ENCODE results near the gene UAP1L1.

The UAP1L1 gene

GRCh38 chr9:137088121-137088520 lies 10.8 kb downstream of the UAP1L1 start:
- Histone ChIP-seq H2AFZ (ENCODE audit: low read length) (no peak overlapping the region), H3K27ac (ENCODE audit: low read depth, low read length, poor library complexity, severe bottlenecking) (no peak overlapping the region), H3K9me2 (ENCODE audit: low read depth, low read length) (no peaks in the 10 kb centered on the region), H3K4me1 (ENCODE audit: insufficient read depth, low read length, severe bottlenecking) (peaks cover 34% of the 10 kb centered on the region), H4K20me1 (ENCODE audit: insufficient read depth, low read length) (no peaks in the 10 kb centered on the region), H3K27me3 (ENCODE audit: insufficient read depth, low read length) (no peaks in the 10 kb centered on the region), H3K9ac (ENCODE audit: low read length) (peak overlapping the region; percentile 85; the same call in 1 of the 2 replicates), H3K9me3 (ENCODE audit: low read length) (no peaks in the 10 kb centered on the region), H3K79me2 (ENCODE audit: insufficient read depth, low read length) (no peaks in the 10 kb centered on the region), H3K36me3 (ENCODE audit: insufficient read depth, low read length) (peaks cover 20% of the 10 kb centered on the region), H3K4me3 (ENCODE audit: low read depth, low read length, poor library complexity, severe bottlenecking) (peak overlapping the region; percentile 79), H3F3A (ENCODE audit: insufficient read depth, low read length) (no peaks in the 10 kb centered on the region), H3K4me2 (ENCODE audit: low read length) (peak overlapping the region; percentile 86)
- TF ChIP-seq CTCF (IDR thresholded peaks at IDR 0.05; ENCODE audit: low read length) (no peak), EZH2 (IDR thresholded peaks at IDR 0.05; ENCODE audit: borderline replicate concordance, low read length) (no peak)

GRCh38 chr9:137089232-137089947 lies 12.1 kb downstream of the UAP1L1 start:
- H4K20me1 ChIP-seq (ENCODE audit: insufficient read depth, low read length) = no peaks in the 10 kb centered on the region
- no peak overlapping the region for H3K4me3 ChIP-seq (ENCODE audit: low read depth, low read length, poor library complexity, severe bottlenecking)
- H2AFZ ChIP-seq (ENCODE audit: low read length) = no peak overlapping the region
- H3K4me1 ChIP-seq (ENCODE audit: insufficient read depth, low read length, severe bottlenecking) = peaks cover 34% of the 10 kb centered on the region
- H3K36me3 ChIP-seq (ENCODE audit: insufficient read depth, low read length) = peaks cover 17% of the 10 kb centered on the region; the same call in 1 of the 2 replicates
- no peak overlapping the region for H3K4me2 ChIP-seq (ENCODE audit: low read length)
- H3K9me3 ChIP-seq (ENCODE audit: low read length) = no peaks in the 10 kb centered on the region
- TF ChIP-seq CTCF (IDR thresholded peaks at IDR 0.05; ENCODE audit: low read length) (no peak), EZH2 (IDR thresholded peaks at IDR 0.05; ENCODE audit: borderline replicate concordance, low read length) (no peak)
- H3K9me2 ChIP-seq (ENCODE audit: low read depth, low read length) = no peaks in the 10 kb centered on the region
- no peaks in the 10 kb centered on the region for H3K79me2 ChIP-seq (ENCODE audit: insufficient read depth, low read length)
- no peaks in the 10 kb centered on the region for H3K27me3 ChIP-seq (ENCODE audit: insufficient read depth, low read length)
- no peak overlapping the region for H3K27ac ChIP-seq (ENCODE audit: low read depth, low read length, poor library complexity, severe bottlenecking)
- no peaks in the 10 kb centered on the region for H3F3A ChIP-seq (ENCODE audit: insufficient read depth, low read length)
- H3K9ac ChIP-seq (ENCODE audit: low read length) = no peak overlapping the region; the same call in 1 of the 2 replicates

- H3K9me3 ChIP-seq (ENCODE audit: low read length) = no peaks in the 10 kb centered on the region
- H3K9me2 ChIP-seq (ENCODE audit: low read depth, low read length) = no peaks in the 10 kb centered on the region
- peak overlapping the region; percentile 26 for H3K4me3 ChIP-seq (ENCODE audit: low read depth, low read length, poor library complexity, severe bottlenecking)
- peak overlapping the region; percentile 59; the same call in 1 of the 2 replicates for H3K4me2 ChIP-seq (ENCODE audit: low read length)
- peaks cover 10% of the 10 kb centered on the region for H3K4me1 ChIP-seq (ENCODE audit: insufficient read depth, low read length, severe bottlenecking)
- H3K9ac ChIP-seq (ENCODE audit: low read length) = peak overlapping the region; percentile 50; the same call in 1 of the 2 replicates
- no peaks in the 10 kb centered on the region for H3K79me2 ChIP-seq (ENCODE audit: insufficient read depth, low read length)
- H3F3A ChIP-seq (ENCODE audit: insufficient read depth, low read length) = no peaks in the 10 kb centered on the region
- peaks cover 57% of the 10 kb centered on the region for H3K36me3 ChIP-seq (ENCODE audit: insufficient read depth, low read length)
- H4K20me1 ChIP-seq (ENCODE audit: insufficient read depth, low read length) = no peaks in the 10 kb centered on the region
- no peak overlapping the region for H2AFZ ChIP-seq (ENCODE audit: low read length)
- peak overlapping the region; percentile 52 for H3K27ac ChIP-seq (ENCODE audit: low read depth, low read length, poor library complexity, severe bottlenecking)
- no peak for TF ChIP-seq EZH2 (IDR thresholded peaks at IDR 0.05; ENCODE audit: borderline replicate concordance, low read length)
- peak; percentile 73 for TF ChIP-seq CTCF (IDR thresholded peaks at IDR 0.05; ENCODE audit: low read length)
- H3K27me3 ChIP-seq (ENCODE audit: insufficient read depth, low read length) = no peaks in the 10 kb centered on the region
Measured at GRCh38 chr9:137095664-137096517, 18.6 kb downstream of the UAP1L1 start.
